ENCODE measurements around the gene MICA.

Gene MICA

DNA sequence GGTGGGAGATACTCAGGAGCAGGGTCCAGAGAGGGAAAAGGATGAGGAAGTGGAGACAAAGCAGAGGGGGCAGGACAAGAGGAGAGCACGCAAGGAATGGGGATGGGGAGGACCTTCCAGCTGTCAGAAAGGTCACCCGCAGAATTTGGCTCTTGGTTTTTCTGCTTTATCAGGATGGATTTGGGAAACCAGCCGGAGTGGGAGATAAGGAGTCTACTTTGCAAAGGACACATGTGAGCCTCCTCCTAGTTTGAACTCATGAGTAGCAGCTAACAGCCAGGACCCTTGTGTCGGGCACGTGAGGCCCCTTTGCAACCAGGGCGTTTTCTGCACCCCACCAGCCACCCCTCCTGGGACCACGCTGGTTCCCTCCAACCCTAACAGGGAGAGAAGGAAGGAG is 7.6 kb upstream of the MICA start:
- no peak for TF ChIP-seq TEAD4 (IDR thresholded peaks at IDR 0.05)
- TF ChIP-seq NFIC (IDR thresholded peaks at IDR 0.05) = no peak
- TF ChIP-seq, protein P1, sequence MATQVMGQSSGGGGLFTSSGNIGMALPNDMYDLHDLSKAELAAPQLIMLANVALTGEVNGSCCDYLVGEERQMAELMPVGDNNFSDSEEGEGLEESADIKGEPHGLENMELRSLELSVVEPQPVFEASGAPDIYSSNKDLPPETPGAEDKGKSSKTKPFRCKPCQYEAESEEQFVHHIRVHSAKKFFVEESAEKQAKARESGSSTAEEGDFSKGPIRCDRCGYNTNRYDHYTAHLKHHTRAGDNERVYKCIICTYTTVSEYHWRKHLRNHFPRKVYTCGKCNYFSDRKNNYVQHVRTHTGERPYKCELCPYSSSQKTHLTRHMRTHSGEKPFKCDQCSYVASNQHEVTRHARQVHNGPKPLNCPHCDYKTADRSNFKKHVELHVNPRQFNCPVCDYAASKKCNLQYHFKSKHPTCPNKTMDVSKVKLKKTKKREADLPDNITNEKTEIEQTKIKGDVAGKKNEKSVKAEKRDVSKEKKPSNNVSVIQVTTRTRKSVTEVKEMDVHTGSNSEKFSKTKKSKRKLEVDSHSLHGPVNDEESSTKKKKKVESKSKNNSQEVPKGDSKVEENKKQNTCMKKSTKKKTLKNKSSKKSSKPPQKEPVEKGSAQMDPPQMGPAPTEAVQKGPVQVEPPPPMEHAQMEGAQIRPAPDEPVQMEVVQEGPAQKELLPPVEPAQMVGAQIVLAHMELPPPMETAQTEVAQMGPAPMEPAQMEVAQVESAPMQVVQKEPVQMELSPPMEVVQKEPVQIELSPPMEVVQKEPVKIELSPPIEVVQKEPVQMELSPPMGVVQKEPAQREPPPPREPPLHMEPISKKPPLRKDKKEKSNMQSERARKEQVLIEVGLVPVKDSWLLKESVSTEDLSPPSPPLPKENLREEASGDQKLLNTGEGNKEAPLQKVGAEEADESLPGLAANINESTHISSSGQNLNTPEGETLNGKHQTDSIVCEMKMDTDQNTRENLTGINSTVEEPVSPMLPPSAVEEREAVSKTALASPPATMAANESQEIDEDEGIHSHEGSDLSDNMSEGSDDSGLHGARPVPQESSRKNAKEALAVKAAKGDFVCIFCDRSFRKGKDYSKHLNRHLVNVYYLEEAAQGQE (IDR thresholded peaks at IDR 0.05; ENCODE audit: low read depth) = no peak
- TF ChIP-seq CREB1 (IDR thresholded peaks at IDR 0.05; ENCODE audit: low read depth) = no peak
- no peak for TF ChIP-seq RAD21 (IDR thresholded peaks at IDR 0.05; ENCODE audit: low read depth)
- TF ChIP-seq, protein P2, sequence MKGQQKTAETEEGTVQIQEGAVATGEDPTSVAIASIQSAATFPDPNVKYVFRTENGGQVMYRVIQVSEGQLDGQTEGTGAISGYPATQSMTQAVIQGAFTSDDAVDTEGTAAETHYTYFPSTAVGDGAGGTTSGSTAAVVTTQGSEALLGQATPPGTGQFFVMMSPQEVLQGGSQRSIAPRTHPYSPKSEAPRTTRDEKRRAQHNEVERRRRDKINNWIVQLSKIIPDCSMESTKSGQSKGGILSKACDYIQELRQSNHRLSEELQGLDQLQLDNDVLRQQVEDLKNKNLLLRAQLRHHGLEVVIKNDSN (IDR thresholded peaks at IDR 0.05) = no peak
- no peak for TF ChIP-seq EP300 (IDR thresholded peaks at IDR 0.05; ENCODE audit: borderline replicate concordance)
- TF ChIP-seq, protein P3, sequence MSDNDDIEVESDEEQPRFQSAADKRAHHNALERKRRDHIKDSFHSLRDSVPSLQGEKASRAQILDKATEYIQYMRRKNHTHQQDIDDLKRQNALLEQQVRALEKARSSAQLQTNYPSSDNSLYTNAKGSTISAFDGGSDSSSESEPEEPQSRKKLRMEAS (IDR thresholded peaks at IDR 0.05) = no peak
- TF ChIP-seq FOXM1 (IDR thresholded peaks at IDR 0.05; ENCODE audit: borderline replicate concordance, low read depth) = no peak
- TF ChIP-seq YY1 (IDR thresholded peaks at IDR 0.05; ENCODE audit: low read depth) = no peak
- no peak for TF ChIP-seq ZBTB7A (IDR thresholded peaks at IDR 0.05; ENCODE audit: low read depth)

DNA sequence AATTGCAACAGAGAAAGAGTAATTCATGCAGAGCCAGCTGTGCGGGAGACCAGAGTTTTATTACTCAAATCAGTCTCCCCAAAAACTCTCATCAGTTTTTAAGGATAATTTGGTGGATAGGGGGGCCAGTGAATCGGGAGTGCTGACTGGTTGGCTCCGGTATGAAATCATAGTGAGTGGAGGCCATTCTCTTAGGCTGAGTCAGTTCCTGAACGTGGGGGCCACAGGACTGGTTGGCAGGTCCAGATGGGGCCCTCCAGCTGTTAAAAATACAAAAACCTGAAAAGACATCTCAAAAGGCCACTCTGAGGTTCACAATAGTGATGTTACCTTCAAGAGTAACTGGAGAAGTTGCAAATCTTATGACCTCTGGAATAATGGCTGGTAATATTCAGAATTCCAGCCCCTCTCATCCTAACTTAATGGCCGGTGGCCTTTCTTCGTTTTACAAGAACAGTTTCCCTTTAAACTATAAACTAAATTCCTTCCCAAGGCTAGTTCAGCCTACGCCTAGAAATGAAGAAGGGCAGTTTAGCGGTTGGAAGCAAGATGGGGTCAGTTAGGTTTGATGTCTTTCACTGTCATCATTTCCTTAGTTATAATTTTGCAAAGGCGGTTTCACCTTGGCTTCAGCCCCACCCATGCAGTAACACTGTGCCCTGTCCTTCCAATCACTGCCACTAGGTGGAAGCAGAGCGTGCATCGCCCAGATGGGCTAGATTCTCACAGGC is 6.8 kb upstream of the MICA start:
- no peak for TF ChIP-seq TEAD4 (IDR thresholded peaks at IDR 0.05)
- peak; percentile 75 for TF ChIP-seq RAD21 (IDR thresholded peaks at IDR 0.05; ENCODE audit: low read depth)

DNA sequence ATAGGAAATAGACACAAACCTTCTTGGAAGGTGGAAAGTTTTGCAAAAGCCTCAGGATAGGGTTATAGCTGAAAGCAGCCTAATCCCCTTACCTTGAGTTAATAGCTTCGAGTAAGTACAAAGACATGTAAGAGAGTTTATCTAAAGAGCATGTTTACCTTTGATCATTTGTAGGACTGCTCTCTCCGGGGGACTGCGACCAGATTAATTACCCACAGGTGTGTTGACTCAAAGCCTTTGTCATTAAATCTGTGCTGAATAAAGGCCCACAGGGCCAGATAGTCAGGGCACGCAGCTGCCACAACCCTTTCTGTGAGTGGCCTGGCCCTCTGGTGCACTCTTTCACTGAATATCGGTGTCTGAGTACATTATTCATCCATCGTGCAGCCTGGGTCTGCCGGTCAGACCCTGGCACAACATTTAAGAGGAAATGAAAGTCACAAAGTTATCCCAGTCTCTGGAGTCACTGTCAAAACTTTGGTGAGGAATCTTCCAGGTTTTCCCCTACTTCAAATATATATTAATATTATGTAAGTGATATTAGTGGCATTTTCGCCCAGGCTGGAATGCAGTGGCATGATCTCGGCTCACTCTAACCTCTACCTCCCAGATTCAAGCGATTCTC is 5.4 kb upstream of the MICA start:
- no peak for TF ChIP-seq TCF12 (IDR thresholded peaks at IDR 0.05; ENCODE audit: low read depth)
- TF ChIP-seq EP300 (IDR thresholded peaks at IDR 0.05; ENCODE audit: borderline replicate concordance) = no peak
- TF ChIP-seq CREB1 (IDR thresholded peaks at IDR 0.05; ENCODE audit: low read depth) = no peak
- TF ChIP-seq TEAD4 (IDR thresholded peaks at IDR 0.05) = no peak
- no peak for TF ChIP-seq NFIC (IDR thresholded peaks at IDR 0.05)
- no peak for TF ChIP-seq YY1 (IDR thresholded peaks at IDR 0.05; ENCODE audit: low read depth)
- no peak for TF ChIP-seq TAF1 (IDR thresholded peaks at IDR 0.05; ENCODE audit: low read depth)
- TF ChIP-seq CEBPB (IDR thresholded peaks at IDR 0.05) = no peak
- TF ChIP-seq, protein P1 (IDR thresholded peaks at IDR 0.05; ENCODE audit: low read depth) = no peak
- TF ChIP-seq, protein P3 (IDR thresholded peaks at IDR 0.05) = no peak
- TF ChIP-seq EGR1 (IDR thresholded peaks at IDR 0.05) = no peak
- no peak for TF ChIP-seq FOXM1 (IDR thresholded peaks at IDR 0.05; ENCODE audit: borderline replicate concordance, low read depth)
- TF ChIP-seq ZBTB7A (IDR thresholded peaks at IDR 0.05; ENCODE audit: low read depth) = no peak
- TF ChIP-seq, protein P2 (IDR thresholded peaks at IDR 0.05) = no peak

DNA sequence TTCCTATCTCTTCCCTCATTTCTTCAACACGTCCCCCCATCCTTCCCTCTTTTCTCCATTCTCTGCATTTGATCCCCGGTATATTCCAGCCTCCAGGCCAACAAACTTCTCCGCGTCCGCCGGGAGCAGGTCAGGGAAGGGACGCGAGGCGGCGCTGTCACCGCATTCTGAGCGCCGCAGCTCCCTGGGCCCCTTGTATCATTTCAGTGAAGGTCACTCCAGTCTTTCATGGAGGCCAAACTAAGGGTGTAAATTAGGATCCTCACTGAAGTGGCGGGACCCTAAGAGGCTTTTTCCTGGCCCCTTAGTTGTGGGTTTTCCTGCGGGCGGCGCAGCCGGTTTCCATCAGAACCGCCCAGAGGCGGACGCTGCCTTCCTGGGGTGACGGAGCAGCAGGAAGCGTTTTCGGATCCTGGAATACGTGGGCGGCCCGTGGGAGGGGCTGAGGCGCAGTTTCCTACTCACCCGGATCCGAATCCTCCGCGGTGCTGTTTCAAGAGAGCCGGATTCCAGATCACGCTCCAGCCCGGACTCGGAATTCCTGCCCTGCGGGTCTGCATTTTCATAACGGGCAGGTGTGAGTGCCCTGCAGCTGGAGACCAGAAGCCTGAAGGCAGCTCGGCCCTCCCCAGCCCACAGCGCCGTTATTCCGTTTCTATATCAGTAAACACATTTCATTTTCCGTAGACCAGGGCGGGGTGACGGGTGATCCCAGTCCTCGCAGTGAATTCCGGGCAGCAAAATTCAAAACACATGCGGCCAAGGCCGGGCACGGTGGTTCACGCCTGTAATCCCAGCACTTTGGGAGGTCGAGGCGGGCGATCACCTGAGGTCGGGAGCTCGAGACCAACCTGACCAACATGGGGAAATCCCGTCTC is 3.6 kb upstream of the MICA start:
- TF ChIP-seq RAD21 (IDR thresholded peaks at IDR 0.05; ENCODE audit: low read depth) = peak; percentile 81
- TF ChIP-seq TAF1 (IDR thresholded peaks at IDR 0.05; ENCODE audit: low read depth) = peak; percentile 54; the same call in 1 of the 2 replicates
- peak; percentile 98 for TF ChIP-seq EGR1 (IDR thresholded peaks at IDR 0.05)
- TF ChIP-seq TEAD4 (IDR thresholded peaks at IDR 0.05) = peak; percentile 59; the same call in 1 of the 2 replicates
- no peak for TF ChIP-seq FOXM1 (IDR thresholded peaks at IDR 0.05; ENCODE audit: borderline replicate concordance, low read depth)
- TF ChIP-seq, protein P1 (IDR thresholded peaks at IDR 0.05; ENCODE audit: low read depth) = no peak
- TF ChIP-seq CREB1 (IDR thresholded peaks at IDR 0.05; ENCODE audit: low read depth) = 0 out of 2 replicates have a peak, but pooled peaks have one; percentile 9
